ENCODE results near the gene AGAP2. TPM values are rescaled to one million over a fixed set of nuclear protein-coding genes. Genes with fewer than 3 reads are reported as not detected.

The AGAP2 gene
- polyA plus RNA-seq, 2 of the 4 experiments (the other 2 are of a cell fraction): 0.26 to 0.45 TPM

DNA sequence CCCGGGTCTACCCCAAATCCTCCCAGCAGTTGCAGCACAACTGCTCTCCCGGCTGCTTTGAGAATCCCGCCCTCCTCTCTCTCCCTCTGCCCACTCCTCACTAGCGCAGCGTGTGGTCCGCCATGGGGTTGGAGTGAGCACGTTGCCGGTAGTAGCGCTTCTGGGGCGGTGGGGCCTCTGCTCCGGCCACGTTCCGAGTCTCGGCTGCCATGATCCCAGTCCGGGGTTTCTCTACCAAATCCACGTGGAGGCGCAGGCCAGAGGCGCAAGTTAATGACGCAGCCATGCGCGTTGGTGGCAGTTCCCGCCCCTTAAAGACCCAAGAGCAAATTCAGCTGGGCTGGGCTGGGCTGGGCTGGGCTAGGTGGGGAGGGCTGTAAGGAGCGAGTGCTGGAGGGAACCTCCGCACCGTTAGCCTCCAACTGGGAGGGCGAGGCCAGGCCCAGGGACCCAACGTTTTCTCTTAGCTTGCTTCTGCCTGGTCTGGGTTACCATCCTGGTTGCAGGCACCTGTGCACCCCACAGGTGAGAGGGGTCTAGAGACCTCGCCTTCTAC, 33.4 kb upstream of the AGAP2 start, which contains the start of gene METTL1 (continued):
- TF ChIP-seq SREBF2 (IDR thresholded peaks at IDR 0.05): no peak
- no peak; the same call in 1 of the 2 replicates for TF ChIP-seq E2F6 (IDR thresholded peaks at IDR 0.05; ENCODE audit: borderline replicate concordance, low read depth)
- peak; percentile 88 for TF ChIP-seq POLR2A (IDR thresholded peaks at IDR 0.05; ENCODE audit: low read length)
- no peak for TF ChIP-seq HOXB13 (CRISPR knock-in tag; IDR thresholded peaks at IDR 0.05; ENCODE audit: low read depth)
- TF ChIP-seq ZFP36 (IDR thresholded peaks at IDR 0.05; ENCODE audit: borderline replicate concordance, partially characterized antibody): no peak
- TF ChIP-seq ESRRA (IDR thresholded peaks at IDR 0.05; ENCODE audit: borderline replicate concordance, low read length): no peak
- peak; percentile 94 for TF ChIP-seq KDM5A (IDR thresholded peaks at IDR 0.05)
- TF ChIP-seq BHLHE40 (IDR thresholded peaks at IDR 0.05; ENCODE audit: low read depth, low read length): no peak
- no peak; the same call in 1 of the 2 replicates for TF ChIP-seq TP53 (CRISPR knock-in tag; IDR thresholded peaks at IDR 0.05)
- no peak for TF ChIP-seq RNF2 (IDR thresholded peaks at IDR 0.05; ENCODE audit: borderline replicate concordance, low read depth)
- no peak for TF ChIP-seq ZC3H11A (IDR thresholded peaks at IDR 0.05)
- TF ChIP-seq, protein P1, sequence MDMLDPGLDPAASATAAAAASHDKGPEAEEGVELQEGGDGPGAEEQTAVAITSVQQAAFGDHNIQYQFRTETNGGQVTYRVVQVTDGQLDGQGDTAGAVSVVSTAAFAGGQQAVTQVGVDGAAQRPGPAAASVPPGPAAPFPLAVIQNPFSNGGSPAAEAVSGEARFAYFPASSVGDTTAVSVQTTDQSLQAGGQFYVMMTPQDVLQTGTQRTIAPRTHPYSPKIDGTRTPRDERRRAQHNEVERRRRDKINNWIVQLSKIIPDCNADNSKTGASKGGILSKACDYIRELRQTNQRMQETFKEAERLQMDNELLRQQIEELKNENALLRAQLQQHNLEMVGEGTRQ (IDR thresholded peaks at IDR 0.05): peak; percentile 50
- 0 out of 2 replicates have a peak, but pooled peaks have one; percentile 39 for TF ChIP-seq FOXS1 (CRISPR knock-in tag; IDR thresholded peaks at IDR 0.05)
- TF ChIP-seq CHD2 (IDR thresholded peaks at IDR 0.05; ENCODE audit: low read length, partially characterized antibody): no peak
- TF ChIP-seq RFX5 (IDR thresholded peaks at IDR 0.05): peak; percentile 63; the same call in 1 of the 2 replicates
- no peak for TF ChIP-seq TFCP2L1 (CRISPR knock-in tag; IDR thresholded peaks at IDR 0.05)
- no peak for TF ChIP-seq ZNF302 (CRISPR knock-in tag; IDR thresholded peaks at IDR 0.05)
- TF ChIP-seq, protein P2, sequence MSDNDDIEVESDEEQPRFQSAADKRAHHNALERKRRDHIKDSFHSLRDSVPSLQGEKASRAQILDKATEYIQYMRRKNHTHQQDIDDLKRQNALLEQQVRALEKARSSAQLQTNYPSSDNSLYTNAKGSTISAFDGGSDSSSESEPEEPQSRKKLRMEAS (IDR thresholded peaks at IDR 0.05): peak; percentile 100
- no peak for TF ChIP-seq ZSCAN20 (CRISPR knock-in tag; IDR thresholded peaks at IDR 0.05)
- no peak for TF ChIP-seq FOSB (CRISPR knock-in tag; IDR thresholded peaks at IDR 0.05)
- TF ChIP-seq, protein P3, sequence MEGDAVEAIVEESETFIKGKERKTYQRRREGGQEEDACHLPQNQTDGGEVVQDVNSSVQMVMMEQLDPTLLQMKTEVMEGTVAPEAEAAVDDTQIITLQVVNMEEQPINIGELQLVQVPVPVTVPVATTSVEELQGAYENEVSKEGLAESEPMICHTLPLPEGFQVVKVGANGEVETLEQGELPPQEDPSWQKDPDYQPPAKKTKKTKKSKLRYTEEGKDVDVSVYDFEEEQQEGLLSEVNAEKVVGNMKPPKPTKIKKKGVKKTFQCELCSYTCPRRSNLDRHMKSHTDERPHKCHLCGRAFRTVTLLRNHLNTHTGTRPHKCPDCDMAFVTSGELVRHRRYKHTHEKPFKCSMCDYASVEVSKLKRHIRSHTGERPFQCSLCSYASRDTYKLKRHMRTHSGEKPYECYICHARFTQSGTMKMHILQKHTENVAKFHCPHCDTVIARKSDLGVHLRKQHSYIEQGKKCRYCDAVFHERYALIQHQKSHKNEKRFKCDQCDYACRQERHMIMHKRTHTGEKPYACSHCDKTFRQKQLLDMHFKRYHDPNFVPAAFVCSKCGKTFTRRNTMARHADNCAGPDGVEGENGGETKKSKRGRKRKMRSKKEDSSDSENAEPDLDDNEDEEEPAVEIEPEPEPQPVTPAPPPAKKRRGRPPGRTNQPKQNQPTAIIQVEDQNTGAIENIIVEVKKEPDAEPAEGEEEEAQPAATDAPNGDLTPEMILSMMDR (IDR thresholded peaks at IDR 0.05): no peak
- TF ChIP-seq PHF8 (IDR thresholded peaks at IDR 0.05; ENCODE audit: borderline replicate concordance, low read depth): peak; percentile 99
- TF ChIP-seq EHMT2 (IDR thresholded peaks at IDR 0.05; ENCODE audit: low read depth): no peak
- peak; percentile 38; the same call in 1 of the 2 replicates for TF ChIP-seq HOXB5 (CRISPR knock-in tag; IDR thresholded peaks at IDR 0.05)
- peak; percentile 100 for TF ChIP-seq MYC (IDR thresholded peaks at IDR 0.05; ENCODE audit: borderline replicate concordance, low read length)

DNA sequence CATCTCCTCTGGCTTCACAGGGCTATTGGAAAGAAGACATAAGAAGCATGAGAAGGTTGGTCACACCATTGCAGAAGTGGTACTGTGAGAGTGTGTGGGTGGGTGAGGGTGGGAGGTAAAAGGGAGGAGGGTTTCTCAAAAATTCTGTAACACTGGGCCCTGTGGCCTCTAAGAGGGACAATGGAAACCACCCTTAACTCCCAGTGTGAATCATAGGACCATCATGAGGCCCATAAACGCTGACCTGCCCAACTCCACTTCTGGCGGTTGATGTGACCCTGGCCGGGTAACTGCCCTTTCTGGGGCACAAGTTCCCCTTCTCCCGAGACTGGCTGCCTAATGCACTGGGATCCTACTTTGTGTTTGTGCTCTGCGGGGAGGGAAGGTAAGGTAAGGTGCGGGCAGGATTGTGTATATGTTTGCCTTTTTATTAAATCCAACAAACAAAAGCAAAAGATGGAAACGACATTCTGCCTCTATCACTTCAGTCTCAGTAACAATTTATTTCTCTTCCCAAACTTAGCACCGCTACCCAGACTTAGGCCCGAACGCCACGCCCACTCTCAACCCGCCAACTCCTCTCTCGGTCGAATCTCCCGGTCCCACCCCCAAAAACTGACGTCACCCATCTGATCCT, 32.8 kb upstream of the AGAP2 start:
- no peak for FAIRE-seq

More for the DNA sequence above, 32.8 kb upstream of the AGAP2 start:
- Histone ChIP-seq H3K4me1 (peaks cover 24% of the 10 kb centered on the region), H3K4me2 (peak overlapping the region; percentile 95), H3K27ac (peak overlapping the region; percentile 78 to 94), H3K4me3 (peak overlapping the region; percentile 77), H3K9me3 (no peaks in the 10 kb centered on the region)
- DNase-seq (ENCODE audit: low read depth in 1 of 2, low spot score in 1 of 2) (peak; percentile 94 to 95), ATAC-seq (peak; percentile 72 to 82)
- WGBS (ENCODE audit: missing lambda C conversion rate): 2% methylated on average over 16 of the region's 16 CpGs
- POLR2A ChIA-PET: interaction anchor here (0.9 to 1.4 kb wide), 4 partner anchors 10 to 93 kb away, joined by 5 to 6 read pairs (median 5); partner anchors contain the start of gene TSPAN31
- CTCF ChIA-PET: interaction anchor here (1.0 to 8.0 kb wide), 5 partner anchors 10 to 16 kb away, joined by 3 to 117 read pairs (median 6); partner anchors contain the start of genes MARCHF9 and TSFM
- TF ChIP-seq FOSB (CRISPR knock-in tag; IDR thresholded peaks at IDR 0.05): 0 out of 2 replicates have a peak, but pooled peaks have one; percentile 56
- TF ChIP-seq, protein P4, sequence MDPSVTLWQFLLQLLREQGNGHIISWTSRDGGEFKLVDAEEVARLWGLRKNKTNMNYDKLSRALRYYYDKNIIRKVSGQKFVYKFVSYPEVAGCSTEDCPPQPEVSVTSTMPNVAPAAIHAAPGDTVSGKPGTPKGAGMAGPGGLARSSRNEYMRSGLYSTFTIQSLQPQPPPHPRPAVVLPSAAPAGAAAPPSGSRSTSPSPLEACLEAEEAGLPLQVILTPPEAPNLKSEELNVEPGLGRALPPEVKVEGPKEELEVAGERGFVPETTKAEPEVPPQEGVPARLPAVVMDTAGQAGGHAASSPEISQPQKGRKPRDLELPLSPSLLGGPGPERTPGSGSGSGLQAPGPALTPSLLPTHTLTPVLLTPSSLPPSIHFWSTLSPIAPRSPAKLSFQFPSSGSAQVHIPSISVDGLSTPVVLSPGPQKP (IDR thresholded peaks at IDR 0.05; ENCODE audit: low read depth, low read length): no peak
- TF ChIP-seq ZFP36 (IDR thresholded peaks at IDR 0.05; ENCODE audit: borderline replicate concordance, partially characterized antibody): no peak
